Endothelial cell (in vitro differentiated cells): ENCODE measurements around the gene RESP18. TPM values are rescaled to one million over a fixed set of nuclear protein-coding genes. Genes with fewer than 3 reads are reported as not detected.

Source experiments
- DNase-seq: peaks from one replicate; pipeline ENCODE4 v3.0.0; 2021; ENCODE audit warnings: low spot score
- H3K27ac Mint-ChIP-seq: one replicate; pipeline ENCODE4 v1.8.0; 2021; ENCODE audit warnings: mixed read lengths, inconsistent platforms; ENCODE audit not compliant: unreplicated experiment
- H3K27me3 Mint-ChIP-seq: one replicate; pipeline ENCODE4 v1.8.0; 2021; ENCODE audit warnings: mild to moderate bottlenecking, moderate library complexity, mixed read lengths, inconsistent platforms; ENCODE audit not compliant: unreplicated experiment
- H3K36me3 Mint-ChIP-seq: one replicate; pipeline ENCODE4 v1.8.0; 2021; ENCODE audit warnings: mild to moderate bottlenecking, low read depth, mixed read lengths, inconsistent platforms; ENCODE audit not compliant: unreplicated experiment
- H3K4me1 Mint-ChIP-seq: one replicate; pipeline ENCODE4 v1.8.0; 2021; ENCODE audit warnings: mild to moderate bottlenecking, mixed read lengths, inconsistent platforms; ENCODE audit not compliant: unreplicated experiment
- H3K4me3 Mint-ChIP-seq: one replicate; pipeline ENCODE4 v1.8.0; 2021; ENCODE audit warnings: mild to moderate bottlenecking, mixed read lengths, inconsistent platforms; ENCODE audit not compliant: unreplicated experiment
- H3K9me3 Mint-ChIP-seq: one replicate; pipeline ENCODE4 v1.8.0; 2021; ENCODE audit warnings: mixed read lengths, inconsistent platforms; ENCODE audit not compliant: unreplicated experiment
- total RNA-seq: library from RNA; stranded (reverse); fragmentation: NEBNext Ultra II Directional; extraction: Animal tissue kit (Norgen Biotek cat#: 25700); gene quantifications from one replicate; pipeline ENCODE4 v1.2.1, GENCODE V29; 2021; ENCODE audit not compliant: unreplicated experiment
- TF ChIP-seq, protein P1 (sequence below): fragments of 200-600 bp; sonication (generic); IDR thresholded peaks from one replicate; pipeline ENCODE4 v1.5.0; 2021; ENCODE audit warnings: antibody characterized with exemption; ENCODE audit not compliant: unreplicated experiment

Gene RESP18
- total RNA-seq, 1 donor from 2014 or later = not detected

DNA sequence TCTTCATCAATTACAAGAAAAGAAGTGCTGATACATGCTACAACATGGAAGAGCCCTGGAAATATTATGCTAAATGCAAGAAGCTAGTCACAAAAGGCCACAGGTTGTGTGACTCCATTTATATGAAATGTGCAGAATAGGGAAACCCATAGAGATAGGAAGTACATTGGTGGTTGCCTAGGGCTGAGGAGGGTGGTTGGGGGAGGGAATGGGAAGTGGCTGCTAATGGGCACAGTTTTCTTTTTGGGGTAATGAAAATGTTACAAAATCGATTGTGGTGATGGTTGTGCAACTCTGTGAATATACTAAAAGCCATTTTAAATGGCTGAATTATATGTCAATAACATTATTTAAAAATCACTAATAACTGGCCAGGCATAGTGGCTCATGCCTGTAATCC, 24.3 kb upstream of the RESP18 start:
- Mint-ChIP-seq H3K9me3 (no peaks in the 10 kb centered on the region), H3K27ac (no peak overlapping the region), H3K4me1 (no peaks in the 10 kb centered on the region), H3K36me3 (no peaks in the 10 kb centered on the region), H3K4me3 (no peak overlapping the region), H3K27me3 (peaks cover 18% of the 10 kb centered on the region)
- DNase-seq = no peak
- TF ChIP-seq, protein P1, sequence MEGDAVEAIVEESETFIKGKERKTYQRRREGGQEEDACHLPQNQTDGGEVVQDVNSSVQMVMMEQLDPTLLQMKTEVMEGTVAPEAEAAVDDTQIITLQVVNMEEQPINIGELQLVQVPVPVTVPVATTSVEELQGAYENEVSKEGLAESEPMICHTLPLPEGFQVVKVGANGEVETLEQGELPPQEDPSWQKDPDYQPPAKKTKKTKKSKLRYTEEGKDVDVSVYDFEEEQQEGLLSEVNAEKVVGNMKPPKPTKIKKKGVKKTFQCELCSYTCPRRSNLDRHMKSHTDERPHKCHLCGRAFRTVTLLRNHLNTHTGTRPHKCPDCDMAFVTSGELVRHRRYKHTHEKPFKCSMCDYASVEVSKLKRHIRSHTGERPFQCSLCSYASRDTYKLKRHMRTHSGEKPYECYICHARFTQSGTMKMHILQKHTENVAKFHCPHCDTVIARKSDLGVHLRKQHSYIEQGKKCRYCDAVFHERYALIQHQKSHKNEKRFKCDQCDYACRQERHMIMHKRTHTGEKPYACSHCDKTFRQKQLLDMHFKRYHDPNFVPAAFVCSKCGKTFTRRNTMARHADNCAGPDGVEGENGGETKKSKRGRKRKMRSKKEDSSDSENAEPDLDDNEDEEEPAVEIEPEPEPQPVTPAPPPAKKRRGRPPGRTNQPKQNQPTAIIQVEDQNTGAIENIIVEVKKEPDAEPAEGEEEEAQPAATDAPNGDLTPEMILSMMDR = no peak

DNA sequence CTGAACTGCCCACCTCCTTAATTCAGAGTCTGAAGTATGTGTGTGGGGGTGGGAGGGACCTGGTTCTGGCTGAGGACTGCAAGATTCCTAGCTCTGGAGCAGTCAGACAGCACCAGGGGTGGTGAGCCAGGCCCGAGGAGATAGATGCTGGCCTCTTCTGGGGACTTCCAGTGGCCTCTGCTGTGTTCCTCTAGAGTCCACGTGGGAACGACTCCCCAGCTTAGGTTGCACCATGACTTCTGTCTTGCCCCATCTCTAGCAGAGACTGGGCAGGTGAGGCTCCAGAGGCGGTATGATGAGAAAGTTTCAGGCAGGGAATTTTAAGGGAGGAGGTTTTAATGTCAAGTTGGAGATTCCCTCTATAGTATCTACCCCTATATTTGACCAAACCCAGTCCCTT, 22.0 kb upstream of the RESP18 start:
- Mint-ChIP-seq H3K27ac (no peak overlapping the region), H3K4me1 (no peaks in the 10 kb centered on the region), H3K4me3 (no peak overlapping the region), H3K9me3 (no peaks in the 10 kb centered on the region), H3K27me3 (peaks cover 13% of the 10 kb centered on the region), H3K36me3 (no peaks in the 10 kb centered on the region)
- DNase-seq = no peak
- TF ChIP-seq, protein P1 = no peak

DNA sequence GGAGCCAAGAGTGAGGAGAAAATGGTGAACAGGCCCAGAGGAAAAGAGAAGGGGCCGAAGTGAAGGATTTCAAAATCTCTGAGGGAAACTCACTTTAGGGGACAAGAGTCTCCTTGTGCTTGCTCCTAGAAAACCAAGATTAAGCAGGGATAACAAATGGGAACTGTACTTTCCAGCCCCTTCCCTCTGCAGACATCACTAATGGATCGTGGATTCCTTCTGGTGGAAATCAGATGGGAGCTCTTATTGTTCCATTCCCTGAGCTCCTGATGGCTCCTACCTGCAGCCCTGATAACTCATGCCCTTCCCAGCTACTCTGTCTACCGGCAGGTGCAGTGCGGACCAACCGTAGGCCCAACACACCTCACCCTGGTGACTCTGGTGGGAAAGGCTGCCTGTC, 20.6 kb upstream of the RESP18 start:
- Mint-ChIP-seq H3K9me3 (no peaks in the 10 kb centered on the region), H3K4me1 (no peaks in the 10 kb centered on the region), H3K27ac (no peak overlapping the region), H3K4me3 (no peak overlapping the region), H3K27me3 (peaks cover 11% of the 10 kb centered on the region), H3K36me3 (no peaks in the 10 kb centered on the region)
- DNase-seq = no peak
- TF ChIP-seq, protein P1 = no peak

DNA sequence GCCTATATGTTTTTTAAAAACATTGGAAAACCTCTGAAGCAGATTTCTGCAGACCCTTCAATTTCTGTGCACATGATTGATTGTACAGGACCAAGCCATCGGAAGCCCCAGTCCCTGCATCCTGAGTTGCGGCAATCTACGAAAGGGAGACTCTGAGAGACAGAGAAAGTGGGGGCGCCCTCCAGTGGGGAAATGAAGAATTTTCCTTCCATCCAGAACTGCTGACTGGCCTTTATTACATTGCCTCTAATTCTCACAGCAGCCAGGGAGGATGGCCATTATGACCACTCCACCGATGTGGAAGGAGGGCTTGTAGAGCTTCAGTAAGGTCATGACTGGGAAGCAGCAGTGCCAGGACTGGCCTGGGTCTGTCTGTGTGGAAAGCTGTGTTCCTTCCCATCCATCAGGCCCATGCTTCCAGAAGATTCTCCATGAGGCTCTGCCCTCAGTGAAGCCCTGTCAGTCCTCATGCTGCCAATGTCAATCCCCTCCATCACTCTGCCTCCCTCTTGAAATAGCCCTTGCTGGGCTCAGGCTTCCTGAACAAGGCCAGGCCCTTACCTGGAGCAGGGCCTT, 20.0 kb upstream of the RESP18 start:
- Mint-ChIP-seq H3K27me3 (peaks cover 13% of the 10 kb centered on the region), H3K27ac (no peak overlapping the region), H3K4me3 (no peak overlapping the region), H3K9me3 (no peaks in the 10 kb centered on the region), H3K36me3 (no peaks in the 10 kb centered on the region), H3K4me1 (no peaks in the 10 kb centered on the region)
- TF ChIP-seq, protein P1 = peak; percentile 85
- DNase-seq = peak; percentile 84

DNA sequence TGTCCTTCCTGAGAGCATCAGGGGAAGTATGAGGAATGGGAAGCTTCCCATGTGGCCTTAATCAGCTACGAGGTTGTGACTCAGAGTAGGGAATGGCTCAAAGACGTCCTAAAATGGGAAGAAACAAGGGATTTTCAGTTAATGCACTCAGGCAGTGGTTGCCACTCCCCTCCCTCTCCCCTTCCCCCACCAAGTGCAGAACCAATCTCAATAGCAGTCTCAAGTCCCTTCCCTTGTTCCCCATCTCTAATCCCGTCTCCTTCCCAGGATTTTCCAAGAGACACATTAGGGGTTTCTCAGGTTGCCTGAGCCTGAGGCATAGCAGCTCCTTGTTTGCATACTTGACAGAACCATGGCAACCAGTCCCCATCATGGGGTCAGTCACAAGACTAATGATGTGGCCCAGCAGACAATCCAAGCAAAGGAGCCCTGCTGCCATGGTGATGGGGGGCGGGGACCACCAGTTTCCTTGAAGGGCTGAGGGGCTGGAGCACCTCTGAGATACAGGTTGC, 18.2 kb upstream of the RESP18 start:
- H3K4me3 Mint-ChIP-seq = no peak overlapping the region
- peaks cover 13% of the 10 kb centered on the region for H3K27me3 Mint-ChIP-seq
- H3K36me3 Mint-ChIP-seq = no peaks in the 10 kb centered on the region
- H3K4me1 Mint-ChIP-seq = no peaks in the 10 kb centered on the region
- no peak for DNase-seq
- no peak overlapping the region for H3K27ac Mint-ChIP-seq
- no peaks in the 10 kb centered on the region for H3K9me3 Mint-ChIP-seq
- TF ChIP-seq, protein P1 = no peak
